ENCODE data around the gene PSMA7.
"Not testable (repeated sequence)": the region's sequence is repeated elsewhere in the genome, so short reads cannot be mapped to it uniquely, and the experiment has no call there.

PSMA7 gene

GRCh38 chr20:62151835-62152364, 8.7 kb upstream of the PSMA7 start:
- DNase-seq = no peak

- no peak for DNase-seq
Observed at GRCh38 chr20:62151225-62151624, 8.0 kb upstream of the PSMA7 start.

GRCh38 chr20:62150310-62150575, 7.0 kb upstream of the PSMA7 start:
- DNase-seq = no peak

GRCh38 chr20:62149532-62150309, 6.5 kb upstream of the PSMA7 start:
- no peak for DNase-seq

- DNase-seq = no peak
Observed at GRCh38 chr20:62148908-62149314, 5.7 kb upstream of the PSMA7 start.

GRCh38 chr20:62148383-62148782, 5.2 kb upstream of the PSMA7 start:
- not testable (repeated sequence) for DNase-seq

- DNase-seq = no peak
Observed at GRCh38 chr20:62147528-62147927, 4.3 kb upstream of the PSMA7 start.

GRCh38 chr20:62147125-62147524, 3.9 kb upstream of the PSMA7 start:
- no peak for DNase-seq

- no peak for DNase-seq
Observed at GRCh38 chr20:62146019-62146755, 3.0 kb upstream of the PSMA7 start.

- DNase-seq = no peak
Observed at GRCh38 chr20:62145688-62146018, 2.5 kb upstream of the PSMA7 start.

GRCh38 chr20:62143957-62144825, 997 bp upstream of the PSMA7 start:
- no peak for DNase-seq

- no peak for DNase-seq
Observed at GRCh38 chr20:62142252-62143080, 728 bp downstream of the PSMA7 start.

- DNase-seq = no peak
Observed at GRCh38 chr20:62141397-62142251, 1.6 kb downstream of the PSMA7 start.

- no peak for DNase-seq
Observed at GRCh38 chr20:62141043-62141396, 2.2 kb downstream of the PSMA7 start.

- no peak for DNase-seq
Observed at GRCh38 chr20:62139636-62140035, 3.6 kb downstream of the PSMA7 start.

GRCh38 chr20:62138912-62139311, 4.3 kb downstream of the PSMA7 start:
- DNase-seq = no peak

GRCh38 chr20:62138204-62138543, 5.0 kb downstream of the PSMA7 start:
- DNase-seq = no peak

GRCh38 chr20:62137478-62138203, 5.6 kb downstream of the PSMA7 start:
- no peak for DNase-seq

GRCh38 chr20:62137092-62137384, 6.2 kb downstream of the PSMA7 start:
- no peak for DNase-seq

- peak; percentile 43 for DNase-seq
Observed at GRCh38 chr20:62136283-62137091, 6.7 kb downstream of the PSMA7 start.

Measured in NCI-H2227 treated with DMSO at 0.1 percent for 48 hours (cell line).